NCI-H510A (cell line): ENCODE data around the gene PEX19.

Source experiments
- DNase-seq: peaks from one replicate; lab custom pipeline; 2025; lab: John Stamatoyannopoulos, UW

The PEX19 gene

GRCh38 chr1:160239582-160240299 is 45.2 kb downstream of the PEX19 start:
- no peak for DNase-seq

- DNase-seq, result no peak
Measured at GRCh38 chr1:160238408-160238807, 46.5 kb downstream of the PEX19 start.

GRCh38 chr1:160237558-160237957 is 47.4 kb downstream of the PEX19 start:
- DNase-seq, result no peak

GRCh38 chr1:160236806-160237205 is 48.1 kb downstream of the PEX19 start:
- no peak for DNase-seq

- no peak for DNase-seq
Measured at GRCh38 chr1:160232911-160233310, 52.0 kb downstream of the PEX19 start.

- no peak for DNase-seq
Measured at GRCh38 chr1:160228431-160228830, 56.5 kb downstream of the PEX19 start.

- no peak for DNase-seq
Measured at GRCh38 chr1:160227561-160227960, 57.4 kb downstream of the PEX19 start.

GRCh38 chr1:160227034-160227433 is 57.9 kb downstream of the PEX19 start:
- DNase-seq, result no peak
